WTC11 (cell line): ENCODE data around the gene UNG. TPM values are rescaled to one million over a fixed set of nuclear protein-coding genes. Genes with fewer than 3 reads are reported as not detected.

Source experiments
- ATAC-seq: fragments of 200-7000 bp; cut with Tn5 transposase; 2 replicates; pipeline ENCODE4 v1.10.0; 2021; ENCODE audit warnings: mild to moderate bottlenecking, moderate library complexity
- CTCF ChIA-PET: fragments of 300-600 bp; sonication (Branson Sonifier 250); formaldehyde crosslinking; loops from one replicate; lab custom pipeline; 2021; ENCODE audit warnings: antibody characterized with exemption; lab: Charles Lee
- POLR2A ChIA-PET: fragments of 350-600 bp; sonication (Branson Sonifier 250); formaldehyde crosslinking; loops from one replicate; lab custom pipeline; 2021; ENCODE audit warnings: antibody characterized with exemption; lab: Charles Lee
- DNase-seq: peaks from one replicate; pipeline ENCODE4 v3.0.0; 2021; ENCODE audit warnings: low spot score
- H3K27ac Mint-ChIP-seq: 2 replicates; pipeline ENCODE4 v1.8.0; 2021; ENCODE audit warnings: mixed read lengths
- H3K27me3 Mint-ChIP-seq: 2 replicates; pipeline ENCODE4 v1.8.0; 2021; ENCODE audit warnings: low read depth, mild to moderate bottlenecking, moderate library complexity, mixed read lengths
- H3K36me3 Mint-ChIP-seq: 2 replicates; pipeline ENCODE4 v1.8.0; 2021; ENCODE audit warnings: mixed read lengths
- H3K4me1 Mint-ChIP-seq: 2 replicates; pipeline ENCODE4 v1.8.0; 2022; ENCODE audit warnings: mixed read lengths
- H3K4me3 Mint-ChIP-seq: 2 replicates; pipeline ENCODE4 v1.8.0; 2021; ENCODE audit warnings: mild to moderate bottlenecking, moderate library complexity, mixed read lengths
- H3K9me3 Mint-ChIP-seq: 2 replicates; pipeline ENCODE4 v1.8.0; 2021; ENCODE audit warnings: mixed read lengths
- ATF1 ChIP-seq: sonication (generic); formaldehyde crosslinking; IDR thresholded peaks from 2 replicates; pipeline ENCODE4 v1.8.1; 2023; ENCODE audit warnings: mild to moderate bottlenecking, moderate library complexity, missing genetic modification reagents
- ELF4 ChIP-seq: sonication (generic); formaldehyde crosslinking; IDR thresholded peaks from 2 replicates; pipeline ENCODE4 v1.8.1; 2022; ENCODE audit warnings: low read depth, mild to moderate bottlenecking, moderate library complexity, missing genetic modification reagents
- EMX1 ChIP-seq: fragments of 250-450 bp; sonication (Bioruptor Pico); IDR thresholded peaks from 2 replicates; pipeline ENCODE4 v1.8.0; 2021; ENCODE audit warnings: mild to moderate bottlenecking
- IRF2 ChIP-seq: sonication (generic); formaldehyde crosslinking; IDR thresholded peaks from 2 replicates; pipeline ENCODE4 v1.8.0; 2022; ENCODE audit warnings: low read depth, missing genetic modification reagents, borderline replicate concordance
- KAT7 ChIP-seq: sonication (generic); formaldehyde crosslinking; IDR thresholded peaks from 2 replicates; pipeline ENCODE4 v1.8.1; 2023; ENCODE audit warnings: missing genetic modification reagents, mild to moderate bottlenecking, borderline replicate concordance
- MYBL2 ChIP-seq: sonication (generic); formaldehyde crosslinking; IDR thresholded peaks from 2 replicates; pipeline ENCODE4 v1.8.1; 2023; ENCODE audit warnings: mild to moderate bottlenecking, moderate library complexity, missing genetic modification reagents
- NFATC4 ChIP-seq: fragments of 250-450 bp; sonication (Bioruptor Pico); IDR thresholded peaks from 2 replicates; pipeline ENCODE4 v1.9.0; 2021; ENCODE audit warnings: mild to moderate bottlenecking
- NR2C2 ChIP-seq: sonication (generic); formaldehyde crosslinking; IDR thresholded peaks from 2 replicates; pipeline ENCODE4 v1.8.0; 2022; ENCODE audit warnings: mild to moderate bottlenecking, missing genetic modification reagents
- PRRX2 ChIP-seq: fragments of 250-450 bp; sonication (Bioruptor Pico); IDR thresholded peaks from 2 replicates; pipeline ENCODE4 v1.8.0; 2021; ENCODE audit warnings: mild to moderate bottlenecking
- RELA ChIP-seq: sonication (generic); formaldehyde crosslinking; IDR thresholded peaks from 2 replicates; pipeline ENCODE4 v1.8.1; 2022; ENCODE audit warnings: missing genetic modification reagents, mild to moderate bottlenecking, borderline replicate concordance
- SMAD4 ChIP-seq: sonication (generic); formaldehyde crosslinking; IDR thresholded peaks from 2 replicates; pipeline ENCODE4 v1.8.0; 2022; ENCODE audit warnings: mild to moderate bottlenecking, missing genetic modification reagents
- ZNF121 ChIP-seq: sonication (generic); formaldehyde crosslinking; IDR thresholded peaks from 2 replicates; pipeline ENCODE4 v1.8.0; 2023; ENCODE audit warnings: missing genetic modification reagents
- ZNF219 ChIP-seq: sonication (generic); formaldehyde crosslinking; IDR thresholded peaks from 2 replicates; pipeline ENCODE4 v1.8.0; 2023; ENCODE audit warnings: missing genetic modification reagents, mild to moderate bottlenecking, borderline replicate concordance
- ZNF263 ChIP-seq: sonication (generic); formaldehyde crosslinking; IDR thresholded peaks from 2 replicates; pipeline ENCODE4 v1.8.1; 2022; ENCODE audit warnings: low read depth, mild to moderate bottlenecking, moderate library complexity, missing genetic modification reagents
- ZNF317 ChIP-seq: sonication (generic); formaldehyde crosslinking; IDR thresholded peaks from 2 replicates; pipeline ENCODE4 v1.8.1; 2023; ENCODE audit warnings: low read depth, mild to moderate bottlenecking, moderate library complexity, missing genetic modification reagents, borderline replicate concordance
- ZNF423 ChIP-seq: fragments of 250-450 bp; sonication (Bioruptor Pico); IDR thresholded peaks from 2 replicates; pipeline ENCODE4 v2.1.2; 2022; ENCODE audit warnings: mild to moderate bottlenecking, moderate library complexity
- ZNF671 ChIP-seq: fragments of 250-450 bp; sonication (Bioruptor Pico); IDR thresholded peaks from 2 replicates; pipeline ENCODE4 v1.8.0; 2021; ENCODE audit warnings: mild to moderate bottlenecking
- total RNA-seq: library from RNA; stranded (reverse); gene quantifications from 3 replicates; pipeline ENCODE4 v1.2.3, GENCODE V29; 2021
- TF ChIP-seq, protein P1 (sequence below): sonication (generic); formaldehyde crosslinking; IDR thresholded peaks from 2 replicates; pipeline ENCODE4 v1.8.1; 2023; ENCODE audit warnings: mild to moderate bottlenecking, missing genetic modification reagents, borderline replicate concordance
- TF ChIP-seq, protein P2 (sequence below): sonication (generic); formaldehyde crosslinking; IDR thresholded peaks from 2 replicates; pipeline ENCODE4 v1.8.0; 2022; ENCODE audit warnings: missing genetic modification reagents
- TF ChIP-seq, protein P3 (sequence below): sonication (generic); formaldehyde crosslinking; IDR thresholded peaks from 2 replicates; pipeline ENCODE4 v1.8.0; 2022; ENCODE audit warnings: mild to moderate bottlenecking, missing genetic modification reagents
- TF ChIP-seq, protein P4 (sequence below): sonication (generic); formaldehyde crosslinking; IDR thresholded peaks from 2 replicates; pipeline ENCODE4 v1.8.1; 2023; ENCODE audit warnings: mild to moderate bottlenecking, missing genetic modification reagents, moderate library complexity
- TF ChIP-seq, protein P5 (sequence below): fragments of 250-450 bp; sonication (Bioruptor Pico); IDR thresholded peaks from 2 replicates; pipeline ENCODE4 v1.9.0; 2021; ENCODE audit warnings: mild to moderate bottlenecking
- TF ChIP-seq, protein P6 (sequence below): sonication (generic); formaldehyde crosslinking; IDR thresholded peaks from 2 replicates; pipeline ENCODE4 v1.8.1; 2022; ENCODE audit warnings: low read depth, missing genetic modification reagents, borderline replicate concordance
- TF ChIP-seq, protein P7 (sequence below): sonication (generic); formaldehyde crosslinking; IDR thresholded peaks from 2 replicates; pipeline ENCODE4 v1.8.0; 2023; ENCODE audit warnings: mild to moderate bottlenecking, missing genetic modification reagents

UNG gene
- total RNA-seq, 1 experiment from 2014 or later, result 127 TPM

DNA sequence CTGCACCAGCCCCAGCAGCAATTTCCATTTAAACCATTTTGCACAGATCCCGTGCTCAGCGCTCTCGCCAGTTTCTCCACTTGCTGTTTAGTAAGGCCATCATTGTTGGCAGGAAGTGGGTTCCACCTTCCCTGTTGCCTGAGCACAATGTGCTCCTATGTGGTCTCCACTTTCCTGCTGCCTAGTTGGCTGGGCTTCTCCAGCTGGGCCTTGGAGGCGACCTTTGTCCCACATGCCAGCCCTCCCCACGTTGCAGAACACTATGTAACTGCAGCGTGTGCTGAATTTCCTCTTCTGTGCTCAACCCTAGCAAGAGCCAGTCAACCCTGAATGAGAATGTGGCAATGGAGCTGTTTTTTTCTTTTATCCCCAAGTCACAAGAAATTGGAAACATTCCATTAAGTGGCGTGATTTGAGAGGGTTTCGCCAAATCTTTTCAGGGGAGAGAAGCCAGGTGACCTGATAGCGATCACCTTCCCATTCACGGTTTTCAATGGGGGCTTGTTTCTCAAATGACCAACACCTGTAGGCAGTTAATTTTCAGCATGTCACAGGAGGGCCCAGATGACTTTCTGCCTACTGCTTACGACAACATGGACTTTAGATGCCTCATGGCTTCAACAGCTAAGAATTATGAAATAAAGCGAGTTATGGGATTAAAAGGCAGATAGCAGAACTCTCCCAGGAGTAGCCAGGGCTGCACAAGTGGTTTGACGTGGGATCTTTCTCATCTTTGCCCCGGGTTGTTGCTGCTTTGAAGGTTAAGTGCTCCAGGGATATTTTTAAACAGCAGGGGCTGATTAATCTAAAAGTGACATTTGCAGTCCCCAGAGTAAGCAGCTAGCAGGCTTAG is 18.6 kb downstream of the UNG start, which contains the start of gene ACACB (continued):
- TF ChIP-seq ZNF671 (CRISPR knock-in tag) (no peak), ELF4 (CRISPR knock-in tag) (no peak), IRF2 (CRISPR knock-in tag) (no peak), PRRX2 (CRISPR knock-in tag) (no peak), NR2C2 (no peak), NFATC4 (CRISPR knock-in tag) (no peak)
- TF ChIP-seq, protein P1, sequence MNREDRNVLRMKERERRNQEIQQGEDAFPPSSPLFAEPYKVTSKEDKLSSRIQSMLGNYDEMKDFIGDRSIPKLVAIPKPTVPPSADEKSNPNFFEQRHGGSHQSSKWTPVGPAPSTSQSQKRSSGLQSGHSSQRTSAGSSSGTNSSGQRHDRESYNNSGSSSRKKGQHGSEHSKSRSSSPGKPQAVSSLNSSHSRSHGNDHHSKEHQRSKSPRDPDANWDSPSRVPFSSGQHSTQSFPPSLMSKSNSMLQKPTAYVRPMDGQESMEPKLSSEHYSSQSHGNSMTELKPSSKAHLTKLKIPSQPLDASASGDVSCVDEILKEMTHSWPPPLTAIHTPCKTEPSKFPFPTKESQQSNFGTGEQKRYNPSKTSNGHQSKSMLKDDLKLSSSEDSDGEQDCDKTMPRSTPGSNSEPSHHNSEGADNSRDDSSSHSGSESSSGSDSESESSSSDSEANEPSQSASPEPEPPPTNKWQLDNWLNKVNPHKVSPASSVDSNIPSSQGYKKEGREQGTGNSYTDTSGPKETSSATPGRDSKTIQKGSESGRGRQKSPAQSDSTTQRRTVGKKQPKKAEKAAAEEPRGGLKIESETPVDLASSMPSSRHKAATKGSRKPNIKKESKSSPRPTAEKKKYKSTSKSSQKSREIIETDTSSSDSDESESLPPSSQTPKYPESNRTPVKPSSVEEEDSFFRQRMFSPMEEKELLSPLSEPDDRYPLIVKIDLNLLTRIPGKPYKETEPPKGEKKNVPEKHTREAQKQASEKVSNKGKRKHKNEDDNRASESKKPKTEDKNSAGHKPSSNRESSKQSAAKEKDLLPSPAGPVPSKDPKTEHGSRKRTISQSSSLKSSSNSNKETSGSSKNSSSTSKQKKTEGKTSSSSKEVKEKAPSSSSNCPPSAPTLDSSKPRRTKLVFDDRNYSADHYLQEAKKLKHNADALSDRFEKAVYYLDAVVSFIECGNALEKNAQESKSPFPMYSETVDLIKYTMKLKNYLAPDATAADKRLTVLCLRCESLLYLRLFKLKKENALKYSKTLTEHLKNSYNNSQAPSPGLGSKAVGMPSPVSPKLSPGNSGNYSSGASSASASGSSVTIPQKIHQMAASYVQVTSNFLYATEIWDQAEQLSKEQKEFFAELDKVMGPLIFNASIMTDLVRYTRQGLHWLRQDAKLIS (CRISPR knock-in tag), result no peak
- TF ChIP-seq, protein P2, sequence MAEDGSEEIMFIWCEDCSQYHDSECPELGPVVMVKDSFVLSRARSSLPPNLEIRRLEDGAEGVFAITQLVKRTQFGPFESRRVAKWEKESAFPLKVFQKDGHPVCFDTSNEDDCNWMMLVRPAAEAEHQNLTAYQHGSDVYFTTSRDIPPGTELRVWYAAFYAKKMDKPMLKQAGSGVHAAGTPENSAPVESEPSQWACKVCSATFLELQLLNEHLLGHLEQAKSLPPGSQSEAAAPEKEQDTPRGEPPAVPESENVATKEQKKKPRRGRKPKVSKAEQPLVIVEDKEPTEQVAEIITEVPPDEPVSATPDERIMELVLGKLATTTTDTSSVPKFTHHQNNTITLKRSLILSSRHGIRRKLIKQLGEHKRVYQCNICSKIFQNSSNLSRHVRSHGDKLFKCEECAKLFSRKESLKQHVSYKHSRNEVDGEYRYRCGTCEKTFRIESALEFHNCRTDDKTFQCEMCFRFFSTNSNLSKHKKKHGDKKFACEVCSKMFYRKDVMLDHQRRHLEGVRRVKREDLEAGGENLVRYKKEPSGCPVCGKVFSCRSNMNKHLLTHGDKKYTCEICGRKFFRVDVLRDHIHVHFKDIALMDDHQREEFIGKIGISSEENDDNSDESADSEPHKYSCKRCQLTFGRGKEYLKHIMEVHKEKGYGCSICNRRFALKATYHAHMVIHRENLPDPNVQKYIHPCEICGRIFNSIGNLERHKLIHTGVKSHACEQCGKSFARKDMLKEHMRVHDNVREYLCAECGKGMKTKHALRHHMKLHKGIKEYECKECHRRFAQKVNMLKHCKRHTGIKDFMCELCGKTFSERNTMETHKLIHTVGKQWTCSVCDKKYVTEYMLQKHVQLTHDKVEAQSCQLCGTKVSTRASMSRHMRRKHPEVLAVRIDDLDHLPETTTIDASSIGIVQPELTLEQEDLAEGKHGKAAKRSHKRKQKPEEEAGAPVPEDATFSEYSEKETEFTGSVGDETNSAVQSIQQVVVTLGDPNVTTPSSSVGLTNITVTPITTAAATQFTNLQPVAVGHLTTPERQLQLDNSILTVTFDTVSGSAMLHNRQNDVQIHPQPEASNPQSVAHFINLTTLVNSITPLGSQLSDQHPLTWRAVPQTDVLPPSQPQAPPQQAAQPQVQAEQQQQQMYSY, result no peak

DNA sequence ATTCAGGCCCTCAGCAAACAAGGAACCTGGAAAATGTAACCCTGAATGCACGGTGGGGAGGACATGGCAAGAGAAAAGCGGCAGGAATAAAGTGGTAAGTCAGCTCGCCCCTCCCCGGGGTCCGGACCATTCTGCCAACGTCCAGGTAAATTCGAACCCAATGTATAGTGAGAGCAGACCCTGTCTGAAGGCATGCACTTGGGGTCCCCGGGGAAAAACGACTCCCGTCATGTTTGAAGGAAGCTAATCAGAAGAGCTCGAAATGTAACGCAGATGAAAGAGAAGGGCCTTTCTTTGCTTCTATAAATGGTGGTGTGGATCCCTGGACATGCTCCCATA is 19.2 kb downstream of the UNG start:
- Mint-ChIP-seq H3K4me1 (peaks cover 11% of the 10 kb centered on the region), H3K36me3 (no peaks in the 10 kb centered on the region), H3K4me3 (no peak overlapping the region), H3K9me3 (no peaks in the 10 kb centered on the region; the same call in 1 of the 2 replicates), H3K27ac (no peak overlapping the region), H3K27me3 (no peaks in the 10 kb centered on the region; the same call in 1 of the 2 replicates)
- CTCF ChIA-PET, result interaction anchor here (0.8 kb wide), 1 partner anchor 18 kb away, joined by 3 read pairs; no protein-coding TSS in a partner anchor
- DNase-seq (no peak), ATAC-seq (no peak)
- POLR2A ChIA-PET, result interaction anchor here (0.7 kb wide), 1 partner anchor 10 kb away, joined by 7 read pairs; no protein-coding TSS in a partner anchor
- no peak for TF ChIP-seq ZNF263
- no peak for TF ChIP-seq ZNF121 (CRISPR knock-in tag)
- TF ChIP-seq, protein P3, sequence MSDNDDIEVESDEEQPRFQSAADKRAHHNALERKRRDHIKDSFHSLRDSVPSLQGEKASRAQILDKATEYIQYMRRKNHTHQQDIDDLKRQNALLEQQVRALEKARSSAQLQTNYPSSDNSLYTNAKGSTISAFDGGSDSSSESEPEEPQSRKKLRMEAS (CRISPR knock-in tag), result no peak
- TF ChIP-seq, protein P4, sequence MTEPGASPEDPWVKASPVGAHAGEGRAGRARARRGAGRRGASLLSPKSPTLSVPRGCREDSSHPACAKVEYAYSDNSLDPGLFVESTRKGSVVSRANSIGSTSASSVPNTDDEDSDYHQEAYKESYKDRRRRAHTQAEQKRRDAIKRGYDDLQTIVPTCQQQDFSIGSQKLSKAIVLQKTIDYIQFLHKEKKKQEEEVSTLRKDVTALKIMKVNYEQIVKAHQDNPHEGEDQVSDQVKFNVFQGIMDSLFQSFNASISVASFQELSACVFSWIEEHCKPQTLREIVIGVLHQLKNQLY, result no peak
- TF ChIP-seq SMAD4 (CRISPR knock-in tag), result no peak
- TF ChIP-seq KAT7, result no peak
- TF ChIP-seq ZNF423 (CRISPR knock-in tag), result no peak
- no peak for TF ChIP-seq RELA
- no peak for TF ChIP-seq EMX1
- no peak for TF ChIP-seq MYBL2
- TF ChIP-seq, protein P5, sequence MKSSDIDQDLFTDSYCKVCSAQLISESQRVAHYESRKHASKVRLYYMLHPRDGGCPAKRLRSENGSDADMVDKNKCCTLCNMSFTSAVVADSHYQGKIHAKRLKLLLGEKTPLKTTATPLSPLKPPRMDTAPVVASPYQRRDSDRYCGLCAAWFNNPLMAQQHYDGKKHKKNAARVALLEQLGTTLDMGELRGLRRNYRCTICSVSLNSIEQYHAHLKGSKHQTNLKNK (CRISPR knock-in tag), result no peak
- no peak for TF ChIP-seq ZNF219 (CRISPR knock-in tag)
- TF ChIP-seq ZNF317 (CRISPR knock-in tag), result no peak
- TF ChIP-seq, protein P6, sequence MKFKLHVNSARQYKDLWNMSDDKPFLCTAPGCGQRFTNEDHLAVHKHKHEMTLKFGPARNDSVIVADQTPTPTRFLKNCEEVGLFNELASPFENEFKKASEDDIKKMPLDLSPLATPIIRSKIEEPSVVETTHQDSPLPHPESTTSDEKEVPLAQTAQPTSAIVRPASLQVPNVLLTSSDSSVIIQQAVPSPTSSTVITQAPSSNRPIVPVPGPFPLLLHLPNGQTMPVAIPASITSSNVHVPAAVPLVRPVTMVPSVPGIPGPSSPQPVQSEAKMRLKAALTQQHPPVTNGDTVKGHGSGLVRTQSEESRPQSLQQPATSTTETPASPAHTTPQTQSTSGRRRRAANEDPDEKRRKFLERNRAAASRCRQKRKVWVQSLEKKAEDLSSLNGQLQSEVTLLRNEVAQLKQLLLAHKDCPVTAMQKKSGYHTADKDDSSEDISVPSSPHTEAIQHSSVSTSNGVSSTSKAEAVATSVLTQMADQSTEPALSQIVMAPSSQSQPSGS, result no peak
- TF ChIP-seq ATF1 (CRISPR knock-in tag), result no peak
- TF ChIP-seq, protein P7, sequence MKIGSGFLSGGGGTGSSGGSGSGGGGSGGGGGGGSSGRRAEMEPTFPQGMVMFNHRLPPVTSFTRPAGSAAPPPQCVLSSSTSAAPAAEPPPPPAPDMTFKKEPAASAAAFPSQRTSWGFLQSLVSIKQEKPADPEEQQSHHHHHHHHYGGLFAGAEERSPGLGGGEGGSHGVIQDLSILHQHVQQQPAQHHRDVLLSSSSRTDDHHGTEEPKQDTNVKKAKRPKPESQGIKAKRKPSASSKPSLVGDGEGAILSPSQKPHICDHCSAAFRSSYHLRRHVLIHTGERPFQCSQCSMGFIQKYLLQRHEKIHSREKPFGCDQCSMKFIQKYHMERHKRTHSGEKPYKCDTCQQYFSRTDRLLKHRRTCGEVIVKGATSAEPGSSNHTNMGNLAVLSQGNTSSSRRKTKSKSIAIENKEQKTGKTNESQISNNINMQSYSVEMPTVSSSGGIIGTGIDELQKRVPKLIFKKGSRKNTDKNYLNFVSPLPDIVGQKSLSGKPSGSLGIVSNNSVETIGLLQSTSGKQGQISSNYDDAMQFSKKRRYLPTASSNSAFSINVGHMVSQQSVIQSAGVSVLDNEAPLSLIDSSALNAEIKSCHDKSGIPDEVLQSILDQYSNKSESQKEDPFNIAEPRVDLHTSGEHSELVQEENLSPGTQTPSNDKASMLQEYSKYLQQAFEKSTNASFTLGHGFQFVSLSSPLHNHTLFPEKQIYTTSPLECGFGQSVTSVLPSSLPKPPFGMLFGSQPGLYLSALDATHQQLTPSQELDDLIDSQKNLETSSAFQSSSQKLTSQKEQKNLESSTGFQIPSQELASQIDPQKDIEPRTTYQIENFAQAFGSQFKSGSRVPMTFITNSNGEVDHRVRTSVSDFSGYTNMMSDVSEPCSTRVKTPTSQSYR (CRISPR knock-in tag), result no peak
